Mammary epithelial cell (primary cell): ENCODE results near the gene IBA57.

Experiments used
- EZH2 ChIP-seq: IDR thresholded peaks from 2 replicates; pipeline ENCODE4 v1.6.1; 2012; ENCODE audit warnings: low read length, inconsistent platforms, borderline replicate concordance
- TF ChIP-seq, protein P1 (sequence below), 2 donors: IDR thresholded peaks in 1 of 2; conservative IDR thresholded peaks in 1 of 2; 2 replicates each; pipeline ENCODE4 v1.5.1; 2011 to 2012; ENCODE audit warnings: inconsistent platforms in 2 of 2, low read length in 2 of 2, mild to moderate bottlenecking in 2 of 2, control low read depth in 1 of 2, low read depth in 1 of 2; ENCODE audit not compliant: insufficient read depth in 1 of 2; ENCODE audit errors: extremely low read depth in 1 of 2

DNA sequence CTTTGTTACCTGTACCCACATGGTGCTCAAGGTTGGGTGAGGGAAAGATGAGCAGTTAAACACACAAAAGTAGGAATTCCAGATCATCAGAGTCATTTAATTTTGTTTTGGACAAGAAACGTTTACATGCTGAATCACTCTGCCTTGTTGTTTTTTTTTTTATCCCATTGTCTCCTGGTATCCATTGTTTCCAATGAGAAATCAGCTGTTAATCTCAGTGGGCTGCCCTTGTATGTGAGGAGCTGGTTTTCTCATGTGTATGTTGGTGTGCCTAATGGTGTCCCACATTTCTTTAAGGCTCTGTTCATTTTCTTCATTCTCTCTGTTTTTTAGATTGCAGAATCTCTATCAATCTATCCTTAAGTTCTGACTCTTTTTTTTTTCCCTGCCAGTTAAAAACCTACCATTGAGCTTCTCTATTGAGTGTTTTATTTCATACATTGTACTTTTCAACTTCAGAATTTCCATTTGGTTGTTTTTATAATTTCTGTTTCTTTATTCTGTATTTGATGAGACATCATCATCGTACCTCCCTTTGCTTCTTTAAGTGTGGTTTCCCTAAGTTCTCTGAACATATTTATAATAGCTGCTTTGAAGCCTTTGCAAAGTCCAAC, 33.5 kb downstream of the IBA57 start:
- TF ChIP-seq, protein P1, sequence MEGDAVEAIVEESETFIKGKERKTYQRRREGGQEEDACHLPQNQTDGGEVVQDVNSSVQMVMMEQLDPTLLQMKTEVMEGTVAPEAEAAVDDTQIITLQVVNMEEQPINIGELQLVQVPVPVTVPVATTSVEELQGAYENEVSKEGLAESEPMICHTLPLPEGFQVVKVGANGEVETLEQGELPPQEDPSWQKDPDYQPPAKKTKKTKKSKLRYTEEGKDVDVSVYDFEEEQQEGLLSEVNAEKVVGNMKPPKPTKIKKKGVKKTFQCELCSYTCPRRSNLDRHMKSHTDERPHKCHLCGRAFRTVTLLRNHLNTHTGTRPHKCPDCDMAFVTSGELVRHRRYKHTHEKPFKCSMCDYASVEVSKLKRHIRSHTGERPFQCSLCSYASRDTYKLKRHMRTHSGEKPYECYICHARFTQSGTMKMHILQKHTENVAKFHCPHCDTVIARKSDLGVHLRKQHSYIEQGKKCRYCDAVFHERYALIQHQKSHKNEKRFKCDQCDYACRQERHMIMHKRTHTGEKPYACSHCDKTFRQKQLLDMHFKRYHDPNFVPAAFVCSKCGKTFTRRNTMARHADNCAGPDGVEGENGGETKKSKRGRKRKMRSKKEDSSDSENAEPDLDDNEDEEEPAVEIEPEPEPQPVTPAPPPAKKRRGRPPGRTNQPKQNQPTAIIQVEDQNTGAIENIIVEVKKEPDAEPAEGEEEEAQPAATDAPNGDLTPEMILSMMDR (conservative IDR thresholded peaks at IDR 0.05 in 1 of 2, IDR thresholded peaks at IDR 0.05 in 1 of 2; ENCODE audit: extremely low read depth in 1 of 2, insufficient read depth in 1 of 2, low read depth in 1 of 2, low read length in 2 of 2), result no peak
- TF ChIP-seq EZH2, result no peak
